Measurements from ENCODE around the gene ACOXL.

Gene ACOXL

DNA sequence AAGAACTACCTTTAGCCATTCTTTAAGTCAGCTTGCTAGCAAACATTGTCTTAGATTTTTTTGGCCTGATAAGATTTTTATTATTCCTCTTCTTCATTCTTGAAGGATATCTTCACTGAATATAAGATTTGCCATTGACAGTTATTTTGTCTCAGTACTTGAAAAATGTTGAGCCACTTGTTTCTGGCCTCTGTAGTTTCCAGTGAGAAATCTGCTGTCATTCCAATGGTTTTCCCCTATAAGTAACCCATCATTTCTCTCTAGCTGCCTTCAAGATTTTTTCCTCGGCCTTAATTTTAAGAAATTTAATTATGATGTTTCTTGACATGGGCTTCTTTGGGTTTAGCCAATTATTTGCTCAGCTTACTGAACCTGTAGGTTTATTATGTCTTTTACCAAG is 32.6 kb downstream of the ACOXL start:
- H3K9ac ChIP-seq, result no peak overlapping the region
- no peak overlapping the region for H3K4me3 ChIP-seq (ENCODE audit: low read depth, low read length)
- no peaks in the 10 kb centered on the region for H3K36me3 ChIP-seq (ENCODE audit: control insufficient read depth, insufficient read depth, low read length)
- no peaks in the 10 kb centered on the region for H3K79me2 ChIP-seq
- no peaks in the 10 kb centered on the region for H3K9me3 ChIP-seq (ENCODE audit: control insufficient read depth, low read length)
- no peaks in the 10 kb centered on the region for H3K4me1 ChIP-seq
- TF ChIP-seq, protein P1, sequence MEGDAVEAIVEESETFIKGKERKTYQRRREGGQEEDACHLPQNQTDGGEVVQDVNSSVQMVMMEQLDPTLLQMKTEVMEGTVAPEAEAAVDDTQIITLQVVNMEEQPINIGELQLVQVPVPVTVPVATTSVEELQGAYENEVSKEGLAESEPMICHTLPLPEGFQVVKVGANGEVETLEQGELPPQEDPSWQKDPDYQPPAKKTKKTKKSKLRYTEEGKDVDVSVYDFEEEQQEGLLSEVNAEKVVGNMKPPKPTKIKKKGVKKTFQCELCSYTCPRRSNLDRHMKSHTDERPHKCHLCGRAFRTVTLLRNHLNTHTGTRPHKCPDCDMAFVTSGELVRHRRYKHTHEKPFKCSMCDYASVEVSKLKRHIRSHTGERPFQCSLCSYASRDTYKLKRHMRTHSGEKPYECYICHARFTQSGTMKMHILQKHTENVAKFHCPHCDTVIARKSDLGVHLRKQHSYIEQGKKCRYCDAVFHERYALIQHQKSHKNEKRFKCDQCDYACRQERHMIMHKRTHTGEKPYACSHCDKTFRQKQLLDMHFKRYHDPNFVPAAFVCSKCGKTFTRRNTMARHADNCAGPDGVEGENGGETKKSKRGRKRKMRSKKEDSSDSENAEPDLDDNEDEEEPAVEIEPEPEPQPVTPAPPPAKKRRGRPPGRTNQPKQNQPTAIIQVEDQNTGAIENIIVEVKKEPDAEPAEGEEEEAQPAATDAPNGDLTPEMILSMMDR (IDR thresholded peaks at IDR 0.05), result no peak
- H3K4me2 ChIP-seq (ENCODE audit: low read length), result no peak overlapping the region
- no peak overlapping the region for H2AFZ ChIP-seq
- H3K27ac ChIP-seq, result no peak overlapping the region
- no peaks in the 10 kb centered on the region for H3K27me3 ChIP-seq (ENCODE audit: control insufficient read depth, insufficient read depth, low read length)

DNA sequence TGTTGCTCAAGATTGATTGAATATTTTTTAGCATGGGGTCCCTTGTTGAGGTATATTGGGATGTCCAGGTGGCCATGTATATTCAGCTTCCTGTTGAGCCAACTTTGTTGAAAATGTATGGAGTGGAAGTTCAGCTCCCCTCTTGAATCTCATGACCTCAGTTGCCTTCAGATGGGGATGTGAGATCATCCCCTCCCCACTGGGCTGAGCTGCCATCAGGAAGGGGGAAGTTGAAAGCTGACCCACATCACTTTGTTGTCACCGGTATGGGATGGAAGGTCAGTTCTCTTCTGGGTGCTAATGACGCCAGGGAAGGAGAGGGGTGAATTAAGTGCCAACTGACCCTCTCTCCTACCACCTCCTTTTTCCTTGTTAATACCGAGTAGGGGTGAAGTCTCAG is 33.9 kb downstream of the ACOXL start:
- Histone ChIP-seq H3K36me3 (ENCODE audit: control insufficient read depth, insufficient read depth, low read length) (no peaks in the 10 kb centered on the region), H3K4me3 (ENCODE audit: low read depth, low read length) (no peak overlapping the region), H3K4me2 (ENCODE audit: low read length) (no peak overlapping the region), H3K27me3 (ENCODE audit: control insufficient read depth, insufficient read depth, low read length) (no peaks in the 10 kb centered on the region), H3K79me2 (no peaks in the 10 kb centered on the region), H3K4me1 (no peaks in the 10 kb centered on the region), H3K9me3 (ENCODE audit: control insufficient read depth, low read length) (no peaks in the 10 kb centered on the region), H3K27ac (no peak overlapping the region), H2AFZ (no peak overlapping the region), H3K9ac (no peak overlapping the region)
- TF ChIP-seq, protein P1 (IDR thresholded peaks at IDR 0.05), result no peak

DNA sequence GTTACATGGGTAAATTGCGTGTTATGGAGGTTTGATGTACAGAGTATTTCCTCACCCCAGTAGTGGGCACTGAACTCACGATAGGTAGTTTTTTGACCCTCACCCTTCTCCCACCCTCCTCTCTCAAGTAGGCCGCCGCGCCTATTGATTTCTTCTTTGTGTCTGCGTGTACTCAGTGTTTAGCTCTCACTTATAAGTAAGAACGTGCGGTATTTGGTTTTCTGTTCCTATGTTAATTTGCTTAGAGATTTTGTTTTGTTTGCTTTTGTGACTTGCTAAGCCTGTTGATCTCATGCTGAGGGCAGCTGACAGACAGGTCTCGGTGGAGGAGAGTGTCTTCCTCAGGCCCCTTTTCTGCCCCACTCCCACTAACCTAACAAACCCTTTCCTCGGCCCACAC is 36.2 kb downstream of the ACOXL start:
- H3K9me3 ChIP-seq (ENCODE audit: control insufficient read depth, low read length), result no peaks in the 10 kb centered on the region
- H3K4me3 ChIP-seq (ENCODE audit: low read depth, low read length), result no peak overlapping the region
- no peaks in the 10 kb centered on the region for H3K36me3 ChIP-seq (ENCODE audit: control insufficient read depth, insufficient read depth, low read length)
- H2AFZ ChIP-seq, result no peak overlapping the region
- H3K4me1 ChIP-seq, result no peaks in the 10 kb centered on the region
- no peaks in the 10 kb centered on the region for H3K79me2 ChIP-seq
- TF ChIP-seq, protein P1 (IDR thresholded peaks at IDR 0.05), result no peak
- no peak overlapping the region for H3K9ac ChIP-seq
- no peak overlapping the region for H3K4me2 ChIP-seq (ENCODE audit: low read length)
- no peaks in the 10 kb centered on the region for H3K27me3 ChIP-seq (ENCODE audit: control insufficient read depth, insufficient read depth, low read length)
- no peak overlapping the region for H3K27ac ChIP-seq

DNA sequence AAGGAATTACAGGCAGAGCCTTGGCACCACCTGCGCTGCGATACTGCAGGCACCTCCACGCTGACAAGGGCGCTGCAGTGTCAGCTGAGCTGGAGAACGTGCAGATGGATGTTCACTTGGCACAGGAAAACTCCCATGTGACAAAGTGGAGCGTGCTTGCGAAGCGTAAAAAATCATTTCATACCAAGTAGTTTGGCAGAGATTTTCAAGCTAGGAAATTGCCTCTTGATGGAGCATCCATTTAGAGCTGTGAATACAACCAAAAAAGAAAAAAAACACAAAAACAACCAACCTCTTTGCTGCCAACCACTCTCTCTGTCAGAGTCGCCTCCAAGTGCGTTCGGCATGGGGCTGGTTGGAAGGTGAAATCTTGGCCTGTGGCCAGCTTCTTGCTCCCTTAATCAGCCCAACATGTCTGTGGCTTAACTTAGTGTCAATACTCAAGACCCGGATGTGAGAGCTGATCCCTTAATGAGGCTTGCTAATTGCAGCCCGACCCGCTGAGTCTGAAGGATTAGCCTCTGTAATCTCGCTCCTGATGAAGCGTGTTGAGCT is 38.1 kb downstream of the ACOXL start:
- no peak overlapping the region for H3K9ac ChIP-seq
- no peak overlapping the region for H2AFZ ChIP-seq
- no peaks in the 10 kb centered on the region for H3K36me3 ChIP-seq (ENCODE audit: control insufficient read depth, insufficient read depth, low read length)
- no peaks in the 10 kb centered on the region for H3K27me3 ChIP-seq (ENCODE audit: control insufficient read depth, insufficient read depth, low read length)
- no peaks in the 10 kb centered on the region for H3K79me2 ChIP-seq
- no peak overlapping the region for H3K4me2 ChIP-seq (ENCODE audit: low read length)
- no peaks in the 10 kb centered on the region for H3K4me1 ChIP-seq
- TF ChIP-seq, protein P1 (IDR thresholded peaks at IDR 0.05), result no peak
- no peaks in the 10 kb centered on the region for H3K9me3 ChIP-seq (ENCODE audit: control insufficient read depth, low read length)
- no peak overlapping the region for H3K27ac ChIP-seq
- H3K4me3 ChIP-seq (ENCODE audit: low read depth, low read length), result no peak overlapping the region

DNA sequence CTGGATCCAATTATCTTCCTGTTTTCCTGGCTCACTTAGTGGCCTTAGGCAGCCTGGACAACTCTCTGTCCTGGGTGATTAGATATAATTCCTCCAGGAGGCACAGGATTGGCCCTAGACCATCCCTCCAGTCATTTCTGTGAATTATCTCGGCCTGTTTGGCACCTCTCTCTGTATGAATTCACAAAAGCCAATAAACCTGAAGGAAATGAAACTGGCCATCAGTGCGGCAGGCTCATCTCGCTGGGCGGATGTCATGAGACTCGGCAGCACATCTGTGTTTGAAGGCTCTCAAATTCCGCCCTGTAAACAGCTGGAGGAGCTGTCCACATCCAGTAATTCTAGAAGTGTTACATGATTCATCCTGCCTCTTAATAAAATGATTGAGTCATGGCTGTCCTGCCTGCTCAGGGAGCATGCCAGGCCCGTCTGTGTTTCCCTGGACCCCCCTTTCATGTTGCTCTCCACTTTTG is 38.6 kb downstream of the ACOXL start:
- H3K27ac ChIP-seq, result no peak overlapping the region
- H2AFZ ChIP-seq, result no peak overlapping the region
- H3K79me2 ChIP-seq, result no peaks in the 10 kb centered on the region
- TF ChIP-seq, protein P1 (IDR thresholded peaks at IDR 0.05), result no peak
- no peak overlapping the region for H3K9ac ChIP-seq
- H3K9me3 ChIP-seq (ENCODE audit: control insufficient read depth, low read length), result no peaks in the 10 kb centered on the region
- no peaks in the 10 kb centered on the region for H3K4me1 ChIP-seq
- no peak overlapping the region for H3K4me2 ChIP-seq (ENCODE audit: low read length)
- H3K36me3 ChIP-seq (ENCODE audit: control insufficient read depth, insufficient read depth, low read length), result no peaks in the 10 kb centered on the region
- H3K27me3 ChIP-seq (ENCODE audit: control insufficient read depth, insufficient read depth, low read length), result no peaks in the 10 kb centered on the region
- no peak overlapping the region for H3K4me3 ChIP-seq (ENCODE audit: low read depth, low read length)
